Breast epithelium (tissue), 3 donors: Measurements from ENCODE around the gene ACOXL.

Experiments
- CTCF ChIP-seq, 3 donors: fragments of 450-650 bp; IDR thresholded peaks; one replicate each; pipeline ENCODE4 v1.5.1; 2016 to 2017; ENCODE audit warnings: antibody characterized with exemption in 3 of 3, mild to moderate bottlenecking in 3 of 3, moderate library complexity in 3 of 3
- POLR2A ChIP-seq: fragments of 450-650 bp; IDR thresholded peaks from one replicate; pipeline ENCODE4 v1.6.1; 2016; ENCODE audit warnings: antibody characterized with exemption, mild to moderate bottlenecking, moderate library complexity

- TF ChIP-seq CTCF (IDR thresholded peaks at IDR 0.05) = no peak
- TF ChIP-seq POLR2A = no peak
These were observed 240.9 kb downstream of the ACOXL start for GRCh38 chr2:110973262-110973661.
